AG04450 (cell line): ENCODE measurements around the gene ARID3A. TPM values are rescaled to one million over a fixed set of nuclear protein-coding genes. Genes with fewer than 3 reads are reported as not detected.
A peak's percentile ranks its signal among the peaks of the same experiment; 100 is the strongest.

ENCODE experiments used
- CTCF ChIA-PET: fragments of 300-600, 350-600 bp; formaldehyde crosslinking; extraction: SDS; loops from one replicate; lab custom pipeline; 2022; ENCODE audit warnings: antibody characterized with exemption, inconsistent platforms; lab: Charles Lee
- POLR2A ChIA-PET: fragments of 350-600 bp; formaldehyde crosslinking; extraction: SDS; loops from one replicate; lab custom pipeline; 2021; ENCODE audit warnings: antibody characterized with exemption, inconsistent platforms; lab: Yijun Ruan, JAX
- DNase-seq: peaks from one replicate; pipeline ENCODE4 v3.0.0-alpha.2; 2011; ENCODE audit warnings: low read depth, low spot score
- H3K27ac ChIP-seq: one replicate; pipeline ENCODE4 v1.5.1; 2012; ENCODE audit warnings: low read depth, low read length, control low read depth
- H3K27me3 ChIP-seq: one replicate; pipeline ENCODE4 v1.6.0; 2012; ENCODE audit warnings: low read length; ENCODE audit not compliant: control insufficient read depth, insufficient read depth
- H3K4me3 ChIP-seq: 2 replicates; pipeline ENCODE4 v1.5.1; 2011; ENCODE audit warnings: mild to moderate bottlenecking, low read depth, low read length, control low read depth
- H3K9me3 ChIP-seq: 2 replicates; pipeline ENCODE4 v1.5.1; 2012; ENCODE audit warnings: low read length; ENCODE audit not compliant: control insufficient read depth, insufficient read depth
- CTCF ChIP-seq: IDR thresholded peaks from 2 replicates; pipeline ENCODE4 v1.5.1; 2011; ENCODE audit warnings: low read depth, low read length, control low read depth, inconsistent platforms
- polyA plus RNA-seq: library from polyadenylated mRNA; depleted of rRNA; stranded (reverse); fragments of >200 nt; gene quantifications from 2 replicates; pipeline ENCODE4 v1.2.3, GENCODE V29; 2011

ARID3A gene
- polyA plus RNA-seq, 1 experiment, result 7.6 TPM

GRCh38 chr19:916645-917322, 9.1 kb upstream of the ARID3A start:
- POLR2A ChIA-PET, result no interaction called here
- CTCF ChIA-PET, result no interaction called here

GRCh38 chr19:917323-918151, 8.3 kb upstream of the ARID3A start, which contains the start of gene KISS1R:
KISS1R (plus strand) TSS chr19:917333; CDS start chr19:917503, 170 bp downstream.
- Histone ChIP-seq H3K27ac (no peak within 1 kb of the TSS), H3K4me3 (peak within 1 kb of the TSS; percentile 17; the same call in 1 of the 2 replicates), H3K27me3 (peaks cover 27% of the 10 kb centered on the region), H3K9me3 (no peaks in the 10 kb centered on the region; the same call in 1 of the 2 replicates)
- ChIA-PET CTCF (no interaction called here), POLR2A (no interaction called here)
- TF ChIP-seq CTCF, result peak; percentile 33
- no peak for DNase-seq

More at GRCh38 chr19:916645-917322, 9.1 kb upstream of the ARID3A start:
- H3K27me3 ChIP-seq, result peaks cover 27% of the 10 kb centered on the region
- TF ChIP-seq CTCF, result no peak
- H3K4me3 ChIP-seq, result peak overlapping the region; percentile 17; the same call in 1 of the 2 replicates
- peaks cover under 1% of the 10 kb centered on the region; the same call in 1 of the 2 replicates for H3K9me3 ChIP-seq
- H3K27ac ChIP-seq, result no peak overlapping the region
- no peak for DNase-seq

GRCh38 chr19:918152-918437, 7.7 kb upstream of the ARID3A start:
- Histone ChIP-seq H3K27ac (no peak overlapping the region), H3K4me3 (no peak overlapping the region), H3K9me3 (no peaks in the 10 kb centered on the region; the same call in 1 of the 2 replicates), H3K27me3 (peaks cover 27% of the 10 kb centered on the region)
- CTCF ChIA-PET, result no interaction called here
- DNase-seq, result no peak
- TF ChIP-seq CTCF, result no peak
- POLR2A ChIA-PET, result no interaction called here

GRCh38 chr19:918481-919198, 7.2 kb upstream of the ARID3A start:
- Histone ChIP-seq H3K27ac (no peak overlapping the region), H3K4me3 (no peak overlapping the region), H3K27me3 (peaks cover 27% of the 10 kb centered on the region), H3K9me3 (no peaks in the 10 kb centered on the region; the same call in 1 of the 2 replicates)
- ChIA-PET CTCF (interaction anchor here (0.7 kb wide), 1 partner anchor 65 kb away, joined by 6 read pairs; no protein-coding TSS in a partner anchor), POLR2A (interaction anchor here (0.6 kb wide), 1 partner anchor 79 kb away, joined by 3 read pairs; no protein-coding TSS in a partner anchor)
- no peak for DNase-seq
- no peak for TF ChIP-seq CTCF
